Spleen (tissue), 7 donors: ENCODE data around the gene TENM4.

Experiments
- POLR2A ChIP-seq, 3 donors: fragments of 450-650 bp; IDR thresholded peaks; one replicate each; pipeline ENCODE4 v1.5.1; 2017; ENCODE audit warnings: antibody characterized with exemption in 3 of 3, mild to moderate bottlenecking in 1 of 3
- POLR2AphosphoS5 ChIP-seq, 3 donors: sonication (generic); formaldehyde crosslinking; IDR thresholded peaks; one replicate each; pipeline ENCODE4 v1.5.1; 2017; ENCODE audit warnings: antibody characterized with exemption in 3 of 3
- TF ChIP-seq, protein P1 (sequence below), 11 experiments: fragments of 200-600 bp in 7 of 11; fragments of 450-650 bp in 4 of 11; sonication (generic) in 4 of 11; IDR thresholded peaks in 8 of 11; conservative IDR thresholded peaks in 3 of 11; 1 replicate in 7 of 11; 2 replicates in 4 of 11; pipeline versions ENCODE4 v1.4.0 to v1.8.0; 2016 to 2021; ENCODE audit warnings: antibody characterized with exemption in 11 of 11, inconsistent platforms in 4 of 11, mild to moderate bottlenecking in 1 of 11
- donor health status: DM: no; HTN: no; CAD: no; lungs with moderate emphysema.
- donor health status: DM: no; HTN: no; CAD: no.
- donor health status: DM: no; HTN: no; CAD: no.

DNA sequence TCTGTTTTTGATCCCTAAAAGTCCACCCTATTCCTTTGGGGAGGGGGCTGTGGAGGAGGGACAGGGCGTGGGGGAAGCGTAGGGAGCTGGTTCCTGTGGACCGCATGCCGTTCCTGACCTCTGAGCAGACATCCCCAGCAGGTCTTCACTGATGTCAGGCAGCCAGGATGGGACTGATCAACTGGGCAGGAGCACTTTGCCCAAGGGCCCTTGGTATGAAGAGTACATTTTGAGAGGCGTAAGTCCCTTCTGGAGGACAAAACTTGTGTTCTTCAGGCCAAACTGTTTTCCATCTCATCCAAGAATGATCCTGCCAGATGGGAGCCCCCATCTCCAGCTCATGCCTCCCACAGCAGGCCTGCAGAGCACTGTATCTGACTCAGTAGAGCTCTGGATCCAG is 785.3 kb downstream of the TENM4 start:
- TF ChIP-seq POLR2A (IDR thresholded peaks at IDR 0.05) (no peak), POLR2AphosphoS5 (IDR thresholded peaks at IDR 0.05) (no peak)
- TF ChIP-seq, protein P1, sequence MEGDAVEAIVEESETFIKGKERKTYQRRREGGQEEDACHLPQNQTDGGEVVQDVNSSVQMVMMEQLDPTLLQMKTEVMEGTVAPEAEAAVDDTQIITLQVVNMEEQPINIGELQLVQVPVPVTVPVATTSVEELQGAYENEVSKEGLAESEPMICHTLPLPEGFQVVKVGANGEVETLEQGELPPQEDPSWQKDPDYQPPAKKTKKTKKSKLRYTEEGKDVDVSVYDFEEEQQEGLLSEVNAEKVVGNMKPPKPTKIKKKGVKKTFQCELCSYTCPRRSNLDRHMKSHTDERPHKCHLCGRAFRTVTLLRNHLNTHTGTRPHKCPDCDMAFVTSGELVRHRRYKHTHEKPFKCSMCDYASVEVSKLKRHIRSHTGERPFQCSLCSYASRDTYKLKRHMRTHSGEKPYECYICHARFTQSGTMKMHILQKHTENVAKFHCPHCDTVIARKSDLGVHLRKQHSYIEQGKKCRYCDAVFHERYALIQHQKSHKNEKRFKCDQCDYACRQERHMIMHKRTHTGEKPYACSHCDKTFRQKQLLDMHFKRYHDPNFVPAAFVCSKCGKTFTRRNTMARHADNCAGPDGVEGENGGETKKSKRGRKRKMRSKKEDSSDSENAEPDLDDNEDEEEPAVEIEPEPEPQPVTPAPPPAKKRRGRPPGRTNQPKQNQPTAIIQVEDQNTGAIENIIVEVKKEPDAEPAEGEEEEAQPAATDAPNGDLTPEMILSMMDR (IDR thresholded peaks at IDR 0.05 in 8 of 11, conservative IDR thresholded peaks at IDR 0.05 in 3 of 11), result no peak
